H1 (cell line): Measurements from ENCODE around the gene COL4A1. TPM values are rescaled to one million over a fixed set of nuclear protein-coding genes. Genes with fewer than 3 reads are reported as not detected.

Experiments
- HDAC6 ChIP-seq: IDR thresholded peaks from one replicate; pipeline ENCODE4 v1.7.1; 2012; ENCODE audit warnings: low read depth, mild to moderate bottlenecking, inconsistent platforms, low read length, moderate library complexity
- RBBP5 ChIP-seq: IDR thresholded peaks from 2 replicates; pipeline ENCODE4 v1.7.1; 2012; ENCODE audit warnings: low read depth, mild to moderate bottlenecking, inconsistent platforms, low read length, moderate library complexity, borderline replicate concordance
- TAF7 ChIP-seq: optimal IDR thresholded peaks from 2 replicates; pipeline ENCODE3; 2011; ENCODE audit warnings: low read depth, mild to moderate bottlenecking, inconsistent platforms, low read length, moderate library complexity, borderline replicate concordance
- polyA plus RNA-seq, 7 experiments: library from polyadenylated mRNA; depleted of rRNA in 3 of 7; stranded (reverse) in 5 of 7; unstranded in 2 of 7; fragments of >200 nt in 5 of 7; fragments of 200-250 nt in 2 of 7; gene quantifications; 1 replicate in 5 of 7; 2 replicates in 1 of 7; 4 replicates in 1 of 7; pipeline versions ENCODE4 v1.2.1 to v1.2.3, GENCODE V29; 2011 to 2013; ENCODE audit warnings: missing spikeins in 2 of 7, mixed read lengths in 2 of 7
- total RNA-seq: library from RNA; stranded (reverse); fragmentation: NEBNext Ultra II Directional; extraction: Animal tissue kit (Norgen Biotek cat#: 25700); gene quantifications from 2 replicates; pipeline ENCODE4 v1.2.1, GENCODE V29; 2021
- TF ChIP-seq, protein P1 (sequence below): IDR thresholded peaks from 2 replicates; pipeline ENCODE4 v1.6.1; 2012; ENCODE audit warnings: low read length, inconsistent platforms

Gene COL4A1
- total and polyA plus RNA-seq, 2 of the 8 experiments (the other 6 are each of a cell fraction or from before 2014, with no cell fraction given) = 30.7 to 82.0 TPM

DNA sequence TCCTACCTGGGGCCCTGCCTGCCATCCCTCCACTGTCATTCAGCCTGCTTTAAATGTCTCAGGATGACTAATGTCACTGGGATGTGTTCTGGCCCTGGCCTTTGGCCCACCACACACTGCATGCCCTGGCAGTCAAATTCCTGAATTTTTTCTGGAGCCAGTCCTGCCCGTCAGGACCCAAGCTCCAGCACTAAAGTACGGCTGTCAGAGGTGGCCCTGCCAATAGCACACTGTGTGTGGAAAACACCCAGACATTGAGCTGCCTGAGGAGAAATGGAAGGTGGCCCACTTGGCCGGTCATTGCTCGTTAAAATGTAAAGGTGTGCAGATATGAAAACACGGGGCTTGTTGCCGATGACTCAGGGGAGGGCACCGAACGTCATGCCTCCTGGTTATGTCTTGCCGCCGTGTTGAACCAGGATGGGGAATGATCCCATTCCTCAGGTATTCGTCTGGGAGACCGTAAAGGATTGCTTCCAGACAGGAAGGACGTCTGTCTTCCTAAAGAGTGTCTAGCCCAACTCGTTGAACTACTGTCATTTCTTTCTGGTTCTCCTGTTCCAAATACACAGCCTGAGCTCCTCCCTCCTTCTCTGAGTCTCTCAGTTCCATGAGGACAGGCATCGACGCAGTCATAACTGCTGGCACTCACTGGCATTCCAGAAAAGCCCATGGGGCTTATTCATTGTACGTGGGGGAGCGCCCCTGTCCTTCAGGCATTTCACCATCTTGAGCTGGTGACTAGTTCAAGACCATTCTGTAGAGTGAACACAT, 40.8 kb upstream of the COL4A1 start (continued):
- TF ChIP-seq, protein P1, sequence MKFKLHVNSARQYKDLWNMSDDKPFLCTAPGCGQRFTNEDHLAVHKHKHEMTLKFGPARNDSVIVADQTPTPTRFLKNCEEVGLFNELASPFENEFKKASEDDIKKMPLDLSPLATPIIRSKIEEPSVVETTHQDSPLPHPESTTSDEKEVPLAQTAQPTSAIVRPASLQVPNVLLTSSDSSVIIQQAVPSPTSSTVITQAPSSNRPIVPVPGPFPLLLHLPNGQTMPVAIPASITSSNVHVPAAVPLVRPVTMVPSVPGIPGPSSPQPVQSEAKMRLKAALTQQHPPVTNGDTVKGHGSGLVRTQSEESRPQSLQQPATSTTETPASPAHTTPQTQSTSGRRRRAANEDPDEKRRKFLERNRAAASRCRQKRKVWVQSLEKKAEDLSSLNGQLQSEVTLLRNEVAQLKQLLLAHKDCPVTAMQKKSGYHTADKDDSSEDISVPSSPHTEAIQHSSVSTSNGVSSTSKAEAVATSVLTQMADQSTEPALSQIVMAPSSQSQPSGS = no peak
- TF ChIP-seq RBBP5 (no peak), TAF7 (no peak), HDAC6 (no peak)
